ENCODE data around the gene MYOG. TPM values are rescaled to one million over a fixed set of nuclear protein-coding genes. Genes with fewer than 3 reads are reported as not detected.

The MYOG gene
- total and polyA plus RNA-seq, 8 donors, result 0.13 TPM; not detected in 7

- H3K27ac ChIP-seq, result no peak overlapping the region
- TF ChIP-seq CTCF (IDR thresholded peaks at IDR 0.05), result no peak
- H3K4me1 ChIP-seq, result peaks cover 9 to 31% of the 10 kb centered on the region in 2 donors
- H3K36me3 ChIP-seq, result no peaks in the 10 kb centered on the region
- H3K4me3 ChIP-seq, result no peak overlapping the region
- DNase-seq, result no peak
- no peaks in the 10 kb centered on the region for H3K9me3 ChIP-seq
- no peaks in the 10 kb centered on the region for H3K27me3 ChIP-seq
- ATAC-seq, result no peak
- intact Hi-C loops (cut with DNase I), result no loop called here
Observed at GRCh38 chr1:203066965-203067364, 18.8 kb downstream of the MYOG start.

GRCh38 chr1:203065986-203066385, 19.8 kb downstream of the MYOG start:
- peaks cover 9 to 31% of the 10 kb centered on the region in 2 donors for H3K4me1 ChIP-seq

GRCh38 chr1:203065191-203065590, 20.6 kb downstream of the MYOG start:
- H3K36me3 ChIP-seq, result no peaks in the 10 kb centered on the region
- no peaks in the 10 kb centered on the region for H3K9me3 ChIP-seq
- no peaks in the 10 kb centered on the region for H3K27me3 ChIP-seq
- H3K4me1 ChIP-seq, result peaks cover 9 to 30% of the 10 kb centered on the region in 2 donors
- H3K27ac ChIP-seq, result no peak overlapping the region
- intact Hi-C loops (cut with DNase I), result no loop called here
- H3K4me3 ChIP-seq, result no peak overlapping the region
- DNase-seq (no peak), ATAC-seq (no peak)
- no peak for TF ChIP-seq CTCF (IDR thresholded peaks at IDR 0.05)

More at GRCh38 chr1:203065986-203066385, 19.8 kb downstream of the MYOG start:
- Histone ChIP-seq H3K36me3 (no peaks in the 10 kb centered on the region), H3K9me3 (no peaks in the 10 kb centered on the region), H3K27ac (no peak overlapping the region), H3K4me3 (no peak overlapping the region), H3K27me3 (no peaks in the 10 kb centered on the region)
- DNase-seq, result peak in 1 of 4 donors; percentile 25
- ATAC-seq, result no peak
- intact Hi-C loops (cut with DNase I), result no loop called here
- TF ChIP-seq CTCF (IDR thresholded peaks at IDR 0.05), result no peak

- H3K9me3 ChIP-seq, result no peaks in the 10 kb centered on the region
- H3K36me3 ChIP-seq, result no peaks in the 10 kb centered on the region
- intact Hi-C loops (cut with DNase I), result no loop called here
- DNase-seq (no peak), ATAC-seq (no peak)
- H3K27ac ChIP-seq, result no peak overlapping the region
- H3K4me1 ChIP-seq, result peaks cover 0 to 29% of the 10 kb centered on the region in 2 donors
- no peaks in the 10 kb centered on the region for H3K27me3 ChIP-seq
- TF ChIP-seq CTCF (IDR thresholded peaks at IDR 0.05), result no peak
- no peak overlapping the region for H3K4me3 ChIP-seq
Observed at GRCh38 chr1:203063287-203063686, 22.5 kb downstream of the MYOG start.

GRCh38 chr1:203060115-203060514, 25.7 kb downstream of the MYOG start:
- Histone ChIP-seq H3K36me3 (no peaks in the 10 kb centered on the region), H3K4me3 (no peak overlapping the region), H3K27ac (no peak overlapping the region), H3K4me1 (peaks cover 0 to 43% of the 10 kb centered on the region in 2 donors), H3K27me3 (no peaks in the 10 kb centered on the region), H3K9me3 (no peaks in the 10 kb centered on the region)
- peak in 1 of 4 donors; percentile 54 for DNase-seq
- ATAC-seq, result no peak
- TF ChIP-seq CTCF (IDR thresholded peaks at IDR 0.05), result no peak
- intact Hi-C loops (cut with DNase I), result no loop called here

All from left lung (tissue), 10 donors.